ENCODE measurements around the gene EIPR1. TPM values are rescaled to one million over a fixed set of nuclear protein-coding genes. Genes with fewer than 3 reads are reported as not detected.
A peak's percentile ranks its signal among the peaks of the same experiment; 100 is the strongest.

EIPR1 gene
- total and polyA plus RNA-seq, 8 donors, result 4.3 to 12.5 (median 6.4) TPM

GRCh38 chr2:3180082-3180908, 197.3 kb downstream of the EIPR1 start:
- FAIRE-seq (peak; percentile 87), DNase-seq (peak in 2 of 6 donors; percentile 49 to 63), ATAC-seq (peak in 1 of 4 donors; percentile 74)
- intact Hi-C loops (cut with DNase I), result no loop called here
- no peak for TF ChIP-seq CTCF (IDR thresholded peaks at IDR 0.05)
- Histone ChIP-seq H3K4me1 (no peaks in the 10 kb centered on the region), H3K27ac (no peak overlapping the region), H3K27me3 (no peaks in the 10 kb centered on the region), H3K4me3 (no peak overlapping the region), H3K36me3 (no peaks in the 10 kb centered on the region), H3K9me3 (no peaks in the 10 kb centered on the region)
- 84 to 88% methylated on average over 50 of the region's 50 CpGs for WGBS, 2 donors

GRCh38 chr2:3179626-3180025, 198.0 kb downstream of the EIPR1 start:
- ATAC-seq, result no peak
- Histone ChIP-seq H3K4me3 (no peak overlapping the region), H3K27ac (no peak overlapping the region), H3K9me3 (no peaks in the 10 kb centered on the region), H3K36me3 (no peaks in the 10 kb centered on the region), H3K27me3 (no peaks in the 10 kb centered on the region), H3K4me1 (no peaks in the 10 kb centered on the region)
- peak in 1 of 6 donors; percentile 25 for DNase-seq
- no peak for FAIRE-seq
- no peak for TF ChIP-seq CTCF (IDR thresholded peaks at IDR 0.05)
- WGBS, 2 donors, result 96% methylated on average over 11 of the region's 11 CpGs
- intact Hi-C loops (cut with DNase I), result no loop called here

GRCh38 chr2:3179208-3179607, 198.4 kb downstream of the EIPR1 start:
- WGBS, 2 donors, result 87 to 88% methylated on average over 17 of the region's 17 CpGs
- H3K27ac ChIP-seq, result no peak overlapping the region
- H3K4me1 ChIP-seq, result no peaks in the 10 kb centered on the region
- TF ChIP-seq CTCF (IDR thresholded peaks at IDR 0.05), result no peak
- no peaks in the 10 kb centered on the region for H3K9me3 ChIP-seq
- H3K27me3 ChIP-seq, result no peaks in the 10 kb centered on the region
- H3K4me3 ChIP-seq, result no peak overlapping the region
- DNase-seq (peak in 2 of 6 donors; percentile 27 to 50), FAIRE-seq (no peak), ATAC-seq (no peak)
- no peaks in the 10 kb centered on the region for H3K36me3 ChIP-seq
- intact Hi-C loops (cut with DNase I), result no loop called here

- TF ChIP-seq CTCF (IDR thresholded peaks at IDR 0.05), result no peak
- H3K4me3 ChIP-seq, result no peak overlapping the region
- FAIRE-seq (no peak), DNase-seq (peak in 2 of 6 donors; percentile 39 to 65), ATAC-seq (no peak)
- H3K4me1 ChIP-seq, result no peaks in the 10 kb centered on the region
- intact Hi-C loops (cut with DNase I), result no loop called here
- H3K27me3 ChIP-seq, result no peaks in the 10 kb centered on the region
- H3K36me3 ChIP-seq, result no peaks in the 10 kb centered on the region
- H3K9me3 ChIP-seq, result no peaks in the 10 kb centered on the region
- H3K27ac ChIP-seq, result no peak overlapping the region
- WGBS, 2 donors, result 91 to 100% methylated on average over 7 of the region's 7 CpGs
Measured at GRCh38 chr2:3178578-3179031, 199.0 kb downstream of the EIPR1 start.

Measured in pancreas (tissue), 10 donors.